ENCODE measurements around the gene SPHK2.

- TF ChIP-seq CTCF (IDR thresholded peaks at IDR 0.05) (no peak), POLR2A (IDR thresholded peaks at IDR 0.05) (no peak)
These were observed 15.5 kb upstream of the SPHK2 start for GRCh38 chr19:48603850-48604249.
